Colonic mucosa (tissue), 4 donors: ENCODE results near the gene CD52. TPM values are rescaled to one million over a fixed set of nuclear protein-coding genes. Genes with fewer than 3 reads are reported as not detected.

Experiments used
- DNase-seq: peaks from one replicate; pipeline ENCODE4 v3.0.0-alpha.2; 2020
- H3K27ac ChIP-seq: fragments of 200-600 bp; one replicate; pipeline ENCODE4 v1.8.0; 2021
- H3K27me3 ChIP-seq: fragments of 200-600 bp; one replicate; pipeline ENCODE4 v1.8.0; 2021
- H3K36me3 ChIP-seq: fragments of 200-600 bp; one replicate; pipeline ENCODE4 v1.8.0; 2021
- H3K4me1 ChIP-seq: fragments of 200-600 bp; one replicate; pipeline ENCODE4 v1.8.0; 2021; ENCODE audit warnings: mild to moderate bottlenecking
- H3K4me3 ChIP-seq: fragments of 200-600 bp; one replicate; pipeline ENCODE4 v1.8.0; 2021
- H3K9ac ChIP-seq, 2 donors: one replicate each; pipeline ENCODE4 v1.7.0; 2013; ENCODE audit warnings: control low read depth in 2 of 2, low read depth in 2 of 2, low read length in 2 of 2
- H3K9me3 ChIP-seq: fragments of 200-600 bp; one replicate; pipeline ENCODE4 v1.8.0; 2021
- intact Hi-C: fragments of 100-400 bp; cut with DNase I; formaldehyde crosslinking; loops from one replicate; pipeline ENCODE4 v1.14.1; 2022
- total RNA-seq, 2 donors: library from RNA; stranded (reverse); fragmentation: NEBNext Ultra II Directional in 1 of 2; extraction: Animal tissue kit (Norgen Biotek cat#: 25700) in 1 of 2; gene quantifications; one replicate each; pipeline ENCODE4 v1.2.1, GENCODE V29; 2021
- TF ChIP-seq, protein P1 (sequence below): fragments of 200-600 bp; IDR thresholded peaks from one replicate; pipeline ENCODE4 v1.8.0; 2022; ENCODE audit warnings: antibody characterized with exemption, mild to moderate bottlenecking
- donor health status: healthy.
- donor health status: DM: no; HTN: no; CAD: no.
- donor health status: DM: no; HTN: no; CAD: no.

The CD52 gene
- total RNA-seq, 2 donors from 2014 or later, result 9.4 to 13.1 TPM

DNA sequence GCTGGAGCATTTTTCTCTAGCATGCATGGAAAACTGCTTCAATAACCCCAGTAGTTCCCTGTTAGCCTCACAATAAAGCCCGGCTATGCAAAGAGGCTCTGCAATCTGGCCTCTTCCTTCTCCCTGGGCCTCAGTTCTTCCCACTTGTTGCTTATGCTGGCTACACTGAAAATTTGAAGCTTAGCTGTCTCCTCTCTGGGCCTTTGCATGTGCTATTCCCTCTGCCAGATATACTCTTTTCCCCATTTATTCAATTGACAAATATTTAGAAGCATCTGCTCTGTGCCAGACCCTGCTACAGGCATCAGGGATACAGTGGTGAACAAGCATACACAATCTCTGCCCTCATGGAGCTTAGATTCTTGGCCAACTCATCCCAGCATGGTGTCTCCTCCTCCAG lies 20.9 kb downstream of the CD52 start:
- no peak for DNase-seq
- Histone ChIP-seq H3K27me3 (no peaks in the 10 kb centered on the region), H3K4me3 (no peak overlapping the region), H3K9me3 (no peaks in the 10 kb centered on the region), H3K9ac (no peak overlapping the region), H3K27ac (no peak overlapping the region), H3K36me3 (no peaks in the 10 kb centered on the region), H3K4me1 (no peaks in the 10 kb centered on the region)
- intact Hi-C loops, result no loop called here
- TF ChIP-seq, protein P1, sequence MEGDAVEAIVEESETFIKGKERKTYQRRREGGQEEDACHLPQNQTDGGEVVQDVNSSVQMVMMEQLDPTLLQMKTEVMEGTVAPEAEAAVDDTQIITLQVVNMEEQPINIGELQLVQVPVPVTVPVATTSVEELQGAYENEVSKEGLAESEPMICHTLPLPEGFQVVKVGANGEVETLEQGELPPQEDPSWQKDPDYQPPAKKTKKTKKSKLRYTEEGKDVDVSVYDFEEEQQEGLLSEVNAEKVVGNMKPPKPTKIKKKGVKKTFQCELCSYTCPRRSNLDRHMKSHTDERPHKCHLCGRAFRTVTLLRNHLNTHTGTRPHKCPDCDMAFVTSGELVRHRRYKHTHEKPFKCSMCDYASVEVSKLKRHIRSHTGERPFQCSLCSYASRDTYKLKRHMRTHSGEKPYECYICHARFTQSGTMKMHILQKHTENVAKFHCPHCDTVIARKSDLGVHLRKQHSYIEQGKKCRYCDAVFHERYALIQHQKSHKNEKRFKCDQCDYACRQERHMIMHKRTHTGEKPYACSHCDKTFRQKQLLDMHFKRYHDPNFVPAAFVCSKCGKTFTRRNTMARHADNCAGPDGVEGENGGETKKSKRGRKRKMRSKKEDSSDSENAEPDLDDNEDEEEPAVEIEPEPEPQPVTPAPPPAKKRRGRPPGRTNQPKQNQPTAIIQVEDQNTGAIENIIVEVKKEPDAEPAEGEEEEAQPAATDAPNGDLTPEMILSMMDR, result no peak

DNA sequence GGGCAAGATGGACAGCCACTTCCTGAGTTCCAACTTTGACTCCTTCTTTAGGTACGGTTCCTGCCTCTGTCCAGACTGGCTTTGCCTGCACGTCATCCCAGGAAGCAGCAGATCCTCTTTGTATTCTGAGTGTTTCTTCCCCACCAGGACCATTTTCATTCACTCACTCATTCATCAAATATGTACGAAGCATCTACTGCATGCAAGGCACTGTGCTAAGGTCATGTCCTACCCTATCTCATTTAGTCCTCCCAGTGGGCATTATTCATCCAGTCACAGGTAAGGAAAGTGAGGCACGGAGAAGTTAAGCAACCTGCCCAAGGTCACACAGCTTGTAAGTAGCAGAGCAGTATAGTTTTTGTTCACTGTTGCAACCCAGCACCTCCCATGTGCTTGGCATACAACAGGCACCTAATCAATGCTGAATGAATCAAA lies 22.3 kb downstream of the CD52 start:
- H3K9ac ChIP-seq, result no peak overlapping the region
- no peaks in the 10 kb centered on the region for H3K9me3 ChIP-seq
- no peak overlapping the region for H3K27ac ChIP-seq
- H3K36me3 ChIP-seq, result no peaks in the 10 kb centered on the region
- intact Hi-C loops, result no loop called here
- no peaks in the 10 kb centered on the region for H3K4me1 ChIP-seq
- no peak overlapping the region for H3K4me3 ChIP-seq
- TF ChIP-seq, protein P1, result no peak
- H3K27me3 ChIP-seq, result no peaks in the 10 kb centered on the region
- no peak for DNase-seq

DNA sequence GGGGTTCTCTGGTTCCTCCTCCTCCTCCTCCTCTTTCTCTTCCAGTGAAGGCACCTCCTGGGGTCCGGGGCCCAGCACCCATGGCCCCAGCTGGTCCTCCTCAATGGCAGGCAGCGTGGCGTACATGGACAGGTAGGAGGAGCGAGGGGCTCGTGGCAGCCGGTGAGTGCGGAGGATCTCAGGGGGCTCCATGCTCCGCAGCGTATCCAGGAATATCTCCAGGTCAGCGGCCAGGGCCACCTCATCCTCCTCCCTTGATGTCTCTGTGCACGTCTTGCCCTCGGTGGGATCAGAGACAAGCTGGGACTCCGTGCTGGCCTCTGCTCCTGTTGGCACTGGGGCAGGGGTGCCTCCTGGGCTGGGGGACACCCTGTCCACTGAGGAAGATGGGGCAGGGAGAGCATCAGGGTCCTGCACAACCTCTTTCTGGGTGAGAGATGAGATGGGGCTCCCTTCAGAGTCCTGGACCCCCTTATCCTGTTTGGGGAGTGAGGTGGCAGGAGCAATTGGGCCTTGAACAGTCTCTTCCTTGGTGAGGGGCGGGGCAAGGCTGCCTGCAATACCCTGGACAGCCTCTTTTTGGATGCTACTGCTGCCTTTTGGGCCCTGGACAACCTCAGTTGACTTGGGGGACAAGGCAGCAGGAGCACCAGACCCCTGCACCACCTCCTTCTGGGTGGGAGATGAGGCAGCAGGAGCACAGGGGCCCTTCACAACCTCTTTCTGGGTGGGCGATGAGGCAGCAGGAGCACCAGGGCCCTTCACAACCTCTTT lies 26.6 kb downstream of the CD52 start:
- Histone ChIP-seq H3K9ac (no peak overlapping the region), H3K4me3 (no peak overlapping the region), H3K9me3 (no peaks in the 10 kb centered on the region), H3K27me3 (no peaks in the 10 kb centered on the region), H3K27ac (no peak overlapping the region), H3K36me3 (no peaks in the 10 kb centered on the region), H3K4me1 (no peaks in the 10 kb centered on the region)
- intact Hi-C loops, result no loop called here
- no peak for DNase-seq
- TF ChIP-seq, protein P1, result no peak

DNA sequence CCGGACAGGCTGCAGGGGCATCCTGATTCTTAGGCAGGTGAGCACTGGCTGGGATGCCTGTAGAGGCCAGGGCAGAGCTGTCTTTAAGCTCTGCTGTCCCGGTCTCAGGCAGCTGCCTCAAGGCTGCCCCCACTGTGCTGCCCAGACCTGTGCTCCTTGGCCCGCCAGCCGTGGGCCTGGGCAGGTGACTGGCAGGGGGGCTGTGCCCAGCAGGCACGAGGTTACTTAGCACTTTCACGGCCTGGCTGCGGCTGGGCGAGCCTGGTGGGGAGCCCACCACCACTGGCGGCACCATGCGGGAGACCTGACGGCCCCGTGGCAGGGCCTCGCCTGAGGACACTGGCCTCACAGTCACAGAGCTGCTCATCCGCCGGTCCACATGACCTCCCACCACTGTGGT lies 28.0 kb downstream of the CD52 start:
- no peaks in the 10 kb centered on the region for H3K9me3 ChIP-seq
- TF ChIP-seq, protein P1, result no peak
- H3K27ac ChIP-seq, result no peak overlapping the region
- H3K4me3 ChIP-seq, result no peak overlapping the region
- DNase-seq, result no peak
- no peaks in the 10 kb centered on the region for H3K27me3 ChIP-seq
- H3K36me3 ChIP-seq, result no peaks in the 10 kb centered on the region
- H3K4me1 ChIP-seq, result no peaks in the 10 kb centered on the region
- intact Hi-C loops, result no loop called here
- H3K9ac ChIP-seq, result no peak overlapping the region

DNA sequence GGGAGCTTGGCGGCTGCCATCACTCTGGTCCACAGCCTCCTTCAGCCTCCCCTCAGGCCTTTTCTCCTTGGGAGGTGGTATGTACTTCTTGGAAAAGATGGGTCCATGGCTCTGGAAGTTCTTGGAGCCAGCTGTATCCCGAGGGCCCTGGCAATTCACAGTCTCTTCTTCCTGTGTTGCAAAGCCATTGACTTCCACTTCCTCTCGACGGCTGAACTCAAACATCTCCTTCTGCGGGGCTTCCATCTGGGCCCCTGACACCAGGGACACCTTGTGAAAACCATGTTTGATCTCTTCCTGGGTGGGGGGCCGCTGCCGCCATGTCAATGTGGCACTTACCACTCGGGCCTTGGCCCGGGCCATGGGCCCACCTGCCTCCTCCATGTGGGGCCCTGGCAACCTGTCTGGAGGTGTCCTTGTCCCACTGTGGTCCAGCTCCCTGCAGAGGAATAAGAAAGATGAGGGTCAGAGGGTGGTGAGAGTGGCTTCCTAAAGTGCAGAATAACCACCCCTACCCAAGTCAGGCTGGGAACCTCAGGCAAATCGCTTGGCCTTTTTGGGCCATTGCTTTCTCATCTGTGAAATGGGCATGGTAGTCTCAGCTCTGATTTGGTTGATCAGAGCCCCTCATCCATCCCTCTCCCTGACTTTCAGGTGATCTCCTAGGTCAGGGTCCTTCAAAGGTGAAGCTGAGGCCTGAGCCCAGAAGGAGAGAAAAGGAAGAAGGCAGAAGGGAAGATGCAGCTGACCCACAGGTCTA lies 28.7 kb downstream of the CD52 start:
- DNase-seq, result no peak
- no peaks in the 10 kb centered on the region for H3K9me3 ChIP-seq
- no peaks in the 10 kb centered on the region for H3K36me3 ChIP-seq
- no peaks in the 10 kb centered on the region for H3K4me1 ChIP-seq
- TF ChIP-seq, protein P1, result no peak
- no peak overlapping the region for H3K9ac ChIP-seq
- no peak overlapping the region for H3K27ac ChIP-seq
- no peak overlapping the region for H3K4me3 ChIP-seq
- intact Hi-C loops, result no loop called here
- no peaks in the 10 kb centered on the region for H3K27me3 ChIP-seq
